Testis (tissue), 2 donors: ENCODE measurements around the gene ARHGAP25.

Experiments used
- CTCF ChIP-seq, 3 experiments: fragments of 450-650 bp in 2 of 3; fragments of 200-600 bp in 1 of 3; sonication (generic) in 1 of 3; IDR thresholded peaks; one replicate each; pipeline ENCODE4 v1.5.1; 2016 to 2019; ENCODE audit warnings: antibody characterized with exemption in 3 of 3, mild to moderate bottlenecking in 2 of 3, moderate library complexity in 1 of 3
- POLR2A ChIP-seq: fragments of 450-650 bp; IDR thresholded peaks from one replicate; pipeline ENCODE4 v1.6.1; 2017; ENCODE audit warnings: antibody characterized with exemption, mild to moderate bottlenecking, moderate library complexity

DNA sequence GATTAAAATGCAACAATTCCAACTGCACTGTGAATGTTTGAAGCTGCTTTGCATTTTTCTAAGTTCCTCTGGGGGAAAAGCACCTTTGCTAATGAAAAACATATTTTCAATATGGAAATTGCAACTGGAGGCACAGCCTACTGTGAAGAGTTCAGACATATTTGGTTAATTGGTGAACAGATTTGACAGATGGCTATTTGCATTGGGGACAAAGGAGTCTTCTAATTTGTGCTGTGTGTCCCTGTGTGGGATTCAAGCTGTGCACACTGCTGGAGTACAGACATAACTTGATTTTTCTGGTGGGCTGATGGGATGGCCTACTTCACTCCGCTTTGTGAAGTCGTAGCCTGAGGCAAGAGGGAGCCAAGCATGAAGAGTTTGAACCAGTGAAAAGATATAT, 40.7 kb upstream of the ARHGAP25 start:
- TF ChIP-seq POLR2A (no peak), CTCF (IDR thresholded peaks at IDR 0.05) (no peak)
